Omental fat pad (tissue), 4 donors: Measurements from ENCODE around the gene HDAC7. TPM values are rescaled to one million over a fixed set of nuclear protein-coding genes. Genes with fewer than 3 reads are reported as not detected.
"Not testable (repeated sequence)": the region's sequence is repeated elsewhere in the genome, so short reads cannot be mapped to it uniquely, and the experiment has no call there.

Experiments
- ATAC-seq: fragments of 150-250 bp; one replicate; pipeline ENCODE4 v1.9.1; 2016; ENCODE audit warnings: mild to moderate bottlenecking, moderate library complexity; ENCODE audit not compliant: low FRiP score
- DNase-seq: peaks from one replicate; pipeline ENCODE4 v3.0.0-alpha.2; 2019; ENCODE audit warnings: low spot score
- total RNA-seq, 4 donors: library from RNA; depleted of rRNA; stranded (reverse); fragments of >200 nt; gene quantifications; one replicate each; pipeline ENCODE4 v1.1.0, GENCODE V29; 2016
- TF ChIP-seq, protein P1 (sequence below), 3 donors: fragments of 450-650 bp; IDR thresholded peaks; one replicate each; pipeline ENCODE4 v1.5.1; 2016 to 2017; ENCODE audit warnings: antibody characterized with exemption in 3 of 3, mild to moderate bottlenecking in 3 of 3, moderate library complexity in 2 of 3

HDAC7 gene
- total RNA-seq, 4 donors from 2014 or later: 40.3 to 102 (median 62.9) TPM

DNA sequence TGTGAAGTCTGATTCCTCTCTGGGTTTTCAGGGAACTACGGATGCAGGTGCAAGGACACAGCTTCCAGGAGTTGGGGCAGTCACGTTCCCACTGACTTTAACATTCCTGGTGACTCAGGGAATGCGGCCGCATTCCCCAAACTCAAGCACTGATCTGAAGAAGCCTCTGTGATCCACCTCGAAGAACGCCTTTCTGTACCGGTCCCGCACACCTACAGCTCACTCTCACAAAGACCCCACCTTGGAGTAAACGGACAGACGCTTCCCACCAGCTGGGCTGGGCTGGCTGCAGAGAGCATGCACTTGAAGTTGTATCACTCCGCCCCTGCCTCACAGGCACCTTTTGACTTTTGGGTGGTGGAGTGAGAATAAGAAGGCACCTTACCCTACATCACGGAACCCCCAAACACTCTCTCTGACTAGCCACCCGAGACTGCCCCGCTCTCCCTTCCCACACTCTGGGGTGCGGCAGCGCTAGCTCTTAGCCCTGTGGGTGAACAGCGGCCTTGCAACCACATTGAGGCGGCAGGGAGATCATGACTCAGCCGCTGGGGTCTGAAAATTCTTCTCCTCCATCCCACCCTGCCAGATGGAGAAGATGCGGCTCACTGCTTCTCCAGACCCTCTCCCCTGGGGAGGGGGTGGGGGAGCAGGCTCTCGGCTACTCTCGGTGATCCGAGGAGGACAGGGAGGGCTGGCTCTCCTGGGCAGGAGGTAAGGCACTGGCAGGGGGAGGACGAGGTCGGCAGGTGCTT lies 23.7 kb upstream of the HDAC7 start:
- TF ChIP-seq, protein P1, sequence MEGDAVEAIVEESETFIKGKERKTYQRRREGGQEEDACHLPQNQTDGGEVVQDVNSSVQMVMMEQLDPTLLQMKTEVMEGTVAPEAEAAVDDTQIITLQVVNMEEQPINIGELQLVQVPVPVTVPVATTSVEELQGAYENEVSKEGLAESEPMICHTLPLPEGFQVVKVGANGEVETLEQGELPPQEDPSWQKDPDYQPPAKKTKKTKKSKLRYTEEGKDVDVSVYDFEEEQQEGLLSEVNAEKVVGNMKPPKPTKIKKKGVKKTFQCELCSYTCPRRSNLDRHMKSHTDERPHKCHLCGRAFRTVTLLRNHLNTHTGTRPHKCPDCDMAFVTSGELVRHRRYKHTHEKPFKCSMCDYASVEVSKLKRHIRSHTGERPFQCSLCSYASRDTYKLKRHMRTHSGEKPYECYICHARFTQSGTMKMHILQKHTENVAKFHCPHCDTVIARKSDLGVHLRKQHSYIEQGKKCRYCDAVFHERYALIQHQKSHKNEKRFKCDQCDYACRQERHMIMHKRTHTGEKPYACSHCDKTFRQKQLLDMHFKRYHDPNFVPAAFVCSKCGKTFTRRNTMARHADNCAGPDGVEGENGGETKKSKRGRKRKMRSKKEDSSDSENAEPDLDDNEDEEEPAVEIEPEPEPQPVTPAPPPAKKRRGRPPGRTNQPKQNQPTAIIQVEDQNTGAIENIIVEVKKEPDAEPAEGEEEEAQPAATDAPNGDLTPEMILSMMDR (IDR thresholded peaks at IDR 0.05): no peak
- ATAC-seq: no peak
- DNase-seq: no peak

DNA sequence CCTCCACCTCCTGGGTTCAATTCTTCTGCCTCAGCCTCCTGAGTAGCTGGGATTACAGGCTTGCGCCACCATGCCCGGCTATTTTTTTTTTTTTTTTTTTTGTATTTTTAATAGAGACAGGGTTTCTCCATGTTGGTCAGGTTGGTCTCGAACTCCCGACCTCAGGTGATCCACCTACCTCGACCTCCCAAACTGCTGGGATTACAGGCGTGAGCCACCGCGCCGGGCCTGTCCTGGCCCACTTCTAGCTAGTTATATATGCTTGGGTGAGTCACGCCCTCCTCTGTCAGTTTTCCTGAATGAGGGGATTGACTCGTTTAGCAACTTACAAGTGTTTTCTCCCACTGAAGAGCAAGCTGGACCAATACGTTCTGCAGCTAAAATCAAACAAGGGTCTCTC lies 22.8 kb upstream of the HDAC7 start:
- DNase-seq, ATAC-seq: not testable (repeated sequence)

DNA sequence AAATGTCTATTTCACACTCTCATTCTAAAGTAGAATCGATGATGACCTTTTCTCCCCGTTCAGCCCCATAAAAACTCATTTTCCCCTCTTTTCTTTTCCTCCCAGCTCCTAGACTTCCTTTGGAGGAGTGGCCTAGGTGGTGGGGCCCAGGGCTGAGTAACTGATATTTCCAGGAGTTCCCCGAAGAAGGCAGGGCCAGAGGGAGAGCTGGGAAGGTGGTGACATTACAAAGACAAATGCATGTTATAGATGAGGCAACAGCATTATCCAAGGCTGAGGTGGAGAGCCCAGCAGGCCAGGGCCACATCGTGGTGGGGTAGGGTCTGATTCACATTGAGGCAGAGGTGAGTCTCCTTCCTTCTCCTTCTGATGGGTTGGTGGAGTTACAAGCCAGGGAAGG lies 22.2 kb upstream of the HDAC7 start:
- TF ChIP-seq, protein P1 (IDR thresholded peaks at IDR 0.05): no peak
- peak; percentile 37 for ATAC-seq
- DNase-seq: no peak

DNA sequence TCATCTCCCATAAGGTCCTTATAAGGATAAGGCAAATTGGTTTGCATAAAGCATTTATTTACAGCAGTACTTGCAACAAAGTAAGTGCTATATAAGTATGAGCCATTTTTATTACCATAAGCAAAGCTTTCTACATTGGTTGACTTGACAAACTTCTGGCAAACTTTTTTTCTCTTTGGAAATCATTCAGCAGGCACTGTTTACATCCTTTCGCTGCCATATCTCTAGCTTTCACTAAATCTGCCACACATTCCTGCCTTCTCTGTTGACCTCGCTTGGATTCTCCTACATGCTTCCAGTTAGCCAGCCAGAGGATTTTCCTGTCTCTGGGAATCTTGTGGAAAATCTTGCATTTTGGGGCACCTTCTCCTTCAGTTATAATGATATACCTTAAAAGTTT lies 21.8 kb upstream of the HDAC7 start:
- TF ChIP-seq, protein P1 (IDR thresholded peaks at IDR 0.05): no peak
- no peak for ATAC-seq
- no peak for DNase-seq

DNA sequence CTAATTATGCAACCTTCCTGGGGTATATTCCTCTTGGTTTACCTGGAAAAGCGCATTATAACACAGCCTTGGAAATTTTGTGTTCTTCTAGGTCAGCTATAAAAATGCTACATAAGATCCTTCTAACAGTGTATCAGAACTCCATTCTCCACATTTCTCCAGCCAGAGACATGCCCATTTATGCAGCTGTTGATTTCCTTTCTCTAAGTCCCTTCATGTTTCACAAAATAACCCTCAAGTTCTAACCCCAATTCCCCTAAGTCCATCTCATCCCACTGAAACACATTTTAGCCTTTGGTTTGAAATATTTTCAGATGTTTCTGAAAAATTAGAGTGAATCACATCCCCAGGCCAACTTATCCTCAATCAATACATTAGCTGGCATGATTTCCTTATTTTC lies 20.9 kb upstream of the HDAC7 start:
- no peak for DNase-seq
- TF ChIP-seq, protein P1 (IDR thresholded peaks at IDR 0.05): no peak
- ATAC-seq: no peak

DNA sequence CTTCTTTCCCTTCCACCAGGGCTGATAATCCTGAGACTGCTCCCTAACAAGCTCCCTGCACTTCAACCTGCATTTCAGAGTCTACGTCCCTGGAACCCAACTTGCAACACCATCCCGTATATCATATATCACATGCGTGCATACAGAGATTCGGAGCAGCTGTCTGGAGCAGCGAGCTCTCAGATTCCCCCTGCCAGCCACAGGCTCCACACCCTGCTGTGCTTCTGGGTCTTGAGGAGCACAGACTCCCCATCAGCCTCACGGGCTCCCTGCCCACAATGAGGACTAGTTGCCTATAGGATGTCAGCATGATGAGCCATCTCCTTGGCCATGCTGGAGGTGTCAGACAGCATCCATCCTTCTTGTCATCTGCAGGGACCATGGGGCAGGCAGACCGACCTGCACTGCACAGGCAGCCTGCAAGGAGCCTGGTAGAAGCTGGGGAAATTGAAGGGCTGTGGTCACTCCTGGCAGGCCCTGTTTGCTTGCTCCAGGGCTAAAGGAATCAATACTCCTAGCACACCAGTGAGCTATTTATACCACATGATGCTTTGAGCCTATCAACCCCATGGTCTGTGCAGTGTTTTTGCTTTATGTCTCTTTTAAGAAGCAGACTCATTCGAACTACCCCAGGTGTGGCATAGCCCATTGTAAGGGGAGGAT lies 19.6 kb upstream of the HDAC7 start:
- TF ChIP-seq, protein P1 (IDR thresholded peaks at IDR 0.05): no peak
- DNase-seq (no peak), ATAC-seq (no peak)

DNA sequence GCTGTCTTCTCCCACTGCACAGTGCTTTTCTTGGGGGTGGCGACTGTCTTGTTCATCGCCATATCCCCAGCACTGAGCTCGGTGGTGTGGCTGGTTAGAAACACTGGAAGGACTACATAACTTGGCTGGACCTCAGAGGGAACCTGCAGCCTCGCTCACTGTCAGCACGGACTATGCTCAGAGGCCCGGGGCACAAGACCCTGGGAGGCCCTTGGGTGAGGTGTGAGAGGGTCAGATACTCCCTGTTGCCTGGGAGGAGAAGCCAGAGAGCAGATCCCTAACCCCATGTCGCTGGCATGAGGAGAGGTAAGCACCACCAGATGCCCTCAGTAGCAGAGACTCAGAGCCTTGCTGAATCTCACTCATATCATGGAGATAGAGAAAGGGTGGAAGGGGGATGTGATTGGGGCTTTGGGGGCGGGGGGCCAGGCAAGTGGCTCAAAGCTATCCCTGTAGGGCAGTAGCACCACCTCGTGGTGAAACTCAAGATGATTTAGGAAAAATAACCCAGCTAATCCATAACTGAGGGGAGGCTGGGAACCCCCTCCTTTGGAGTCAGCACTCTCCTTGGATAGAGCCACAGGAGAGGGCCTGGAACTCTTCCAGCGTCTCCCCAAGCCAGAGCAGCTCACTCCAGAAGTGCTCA lies 18.7 kb upstream of the HDAC7 start:
- DNase-seq (no peak), ATAC-seq (peak; percentile 25)
- TF ChIP-seq, protein P1 (IDR thresholded peaks at IDR 0.05): no peak
